ENCODE measurements around the gene DCAF12L2.
"Not testable (repeated sequence)": the region's sequence is repeated elsewhere in the genome, so short reads cannot be mapped to it uniquely, and the experiment has no call there.

The DCAF12L2 gene

GRCh38 chrX:126165721-126166461 is at the start of gene DCAF12L2:
TSS of gene DCAF12L2 (minus strand) at chrX:126166289. CDS start at chrX:126165924, 365 bp downstream.
- no peak within 1 kb of the TSS for H3K27ac ChIP-seq
- no peak for TF ChIP-seq CTCF (conservative IDR thresholded peaks at IDR 0.05)

GRCh38 chrX:126190888-126191287 is 24.8 kb upstream of the DCAF12L2 start:
- H3K27ac ChIP-seq: not testable (repeated sequence)

GRCh38 chrX:126177133-126177840 is 11.2 kb upstream of the DCAF12L2 start:
- H3K27ac ChIP-seq: no peak overlapping the region
- TF ChIP-seq CTCF (conservative IDR thresholded peaks at IDR 0.05): no peak

GRCh38 chrX:126170720-126171119 is 4.6 kb upstream of the DCAF12L2 start:
- H3K27ac ChIP-seq: no peak overlapping the region
- no peak for TF ChIP-seq CTCF (conservative IDR thresholded peaks at IDR 0.05)

- TF ChIP-seq CTCF (conservative IDR thresholded peaks at IDR 0.05): no peak
- no peak overlapping the region for H3K27ac ChIP-seq
Observed at GRCh38 chrX:126167560-126167959, 1.5 kb upstream of the DCAF12L2 start.

GRCh38 chrX:126165401-126165720 is 728 bp downstream of the DCAF12L2 start:
- no peak for TF ChIP-seq CTCF (conservative IDR thresholded peaks at IDR 0.05)
- H3K27ac ChIP-seq: no peak overlapping the region

- no peak overlapping the region for H3K27ac ChIP-seq
- TF ChIP-seq CTCF (conservative IDR thresholded peaks at IDR 0.05): no peak
Observed at GRCh38 chrX:126164689-126165400, 1.2 kb downstream of the DCAF12L2 start.

Measured in VCaP (cell line).